Activated CD4-positive, alpha-beta T cell treated with anti-CD3 and anti-CD28 coated beads for 36 hours (primary cell): ENCODE measurements around the gene PLEKHG5. TPM values are rescaled to one million over a fixed set of nuclear protein-coding genes. Genes with fewer than 3 reads are reported as not detected.

Source experiments
- ATAC-seq: fragments of 200-7000 bp; cut with Tn5 transposase; one replicate; pipeline ENCODE4 v1.10.0; 2021; ENCODE audit warnings: mild to moderate bottlenecking, moderate library complexity
- CTCF ChIA-PET: fragments of 350-600 bp; sonication (Branson Sonifier 250); formaldehyde crosslinking; loops from one replicate; lab custom pipeline; 2021; ENCODE audit warnings: antibody characterized with exemption; lab: Charles Lee
- POLR2A ChIA-PET: fragments of 350-600 bp; sonication (Branson Sonifier 250); formaldehyde crosslinking; loops from one replicate; lab custom pipeline; 2021; ENCODE audit warnings: antibody characterized with exemption, inconsistent platforms; lab: Charles Lee
- DNase-seq: peaks from one replicate; pipeline ENCODE4 v3.0.0-alpha.2; 2020
- H3K27ac Mint-ChIP-seq: one replicate; pipeline ENCODE4 v1.8.0; 2021; ENCODE audit warnings: mixed read lengths
- H3K27me3 Mint-ChIP-seq: one replicate; pipeline ENCODE4 v1.8.0; 2021; ENCODE audit warnings: mixed read lengths
- H3K36me3 Mint-ChIP-seq: one replicate; pipeline ENCODE4 v1.8.0; 2021; ENCODE audit warnings: low read depth, mixed read lengths
- H3K4me1 Mint-ChIP-seq: one replicate; pipeline ENCODE4 v1.8.0; 2021; ENCODE audit warnings: mixed read lengths
- H3K4me3 Mint-ChIP-seq: one replicate; pipeline ENCODE4 v1.8.0; 2021; ENCODE audit warnings: mild to moderate bottlenecking, moderate library complexity, mixed read lengths
- H3K9me3 Mint-ChIP-seq: one replicate; pipeline ENCODE4 v1.8.0; 2021; ENCODE audit warnings: low read depth, mixed read lengths
- intact Hi-C, 2 experiments: fragments of 100-400 bp; cut with DNase I in 1 of 2; cut with micrococcal nuclease in 1 of 2; formaldehyde crosslinking; loops; one replicate each; pipeline versions ENCODE4 v1.14.2 to v1.15.1; 2022 to 2024; cut with DNase I, micrococcal nuclease
- total RNA-seq, 2 experiments: library from RNA; stranded (reverse); gene quantifications; one replicate each; pipeline ENCODE4 v1.2.3, GENCODE V29; 2021

Gene PLEKHG5
- total RNA-seq, 2 experiments from 2014 or later: 0.76 to 1.1 TPM

- Mint-ChIP-seq H3K4me1 (no peaks in the 10 kb centered on the region), H3K27ac (no peak overlapping the region), H3K36me3 (peaks cover 12% of the 10 kb centered on the region), H3K4me3 (no peak overlapping the region), H3K27me3 (no peaks in the 10 kb centered on the region), H3K9me3 (no peaks in the 10 kb centered on the region)
- DNase-seq (no peak), ATAC-seq (no peak)
- CTCF ChIA-PET: interaction anchor here (1.1 to 1.2 kb wide), 2 partner anchors 32 to 125 kb away, joined by 3 to 5 read pairs; no protein-coding TSS in a partner anchor
- POLR2A ChIA-PET: no interaction called here
- intact Hi-C loops: no loop called here
Measured at GRCh38 chr1:6521536-6521935, 30.1 kb upstream of the PLEKHG5 start.

- H3K27ac Mint-ChIP-seq: no peak overlapping the region
- intact Hi-C loops: no loop called here
- ChIA-PET POLR2A (no interaction called here), CTCF (no interaction called here)
- H3K27me3 Mint-ChIP-seq: no peaks in the 10 kb centered on the region
- no peak overlapping the region for H3K4me3 Mint-ChIP-seq
- no peaks in the 10 kb centered on the region for H3K4me1 Mint-ChIP-seq
- DNase-seq (no peak), ATAC-seq (no peak)
- H3K9me3 Mint-ChIP-seq: no peaks in the 10 kb centered on the region
- peaks cover 4% of the 10 kb centered on the region for H3K36me3 Mint-ChIP-seq
Measured at GRCh38 chr1:6519935-6520671, 28.6 kb upstream of the PLEKHG5 start.

GRCh38 chr1:6519491-6519934, 28.0 kb upstream of the PLEKHG5 start:
- H3K4me1 Mint-ChIP-seq: no peaks in the 10 kb centered on the region
- no peak overlapping the region for H3K27ac Mint-ChIP-seq
- ChIA-PET POLR2A (no interaction called here), CTCF (interaction anchor here (1.2 kb wide), 1 partner anchor 30 kb away, joined by 3 read pairs; no protein-coding TSS in a partner anchor)
- H3K9me3 Mint-ChIP-seq: no peaks in the 10 kb centered on the region
- H3K27me3 Mint-ChIP-seq: no peaks in the 10 kb centered on the region
- intact Hi-C loops: no loop called here
- no peak overlapping the region for H3K4me3 Mint-ChIP-seq
- H3K36me3 Mint-ChIP-seq: peaks cover 4% of the 10 kb centered on the region
- no peak for ATAC-seq
- no peak for DNase-seq

GRCh38 chr1:6517435-6517851, 26.0 kb upstream of the PLEKHG5 start:
- ATAC-seq (no peak), DNase-seq (no peak)
- no peaks in the 10 kb centered on the region for H3K36me3 Mint-ChIP-seq
- no peaks in the 10 kb centered on the region for H3K4me1 Mint-ChIP-seq
- intact Hi-C loops: no loop called here
- no peak overlapping the region for H3K27ac Mint-ChIP-seq
- ChIA-PET POLR2A (no interaction called here), CTCF (interaction anchor here (0.7 kb wide), 1 partner anchor 84 kb away, joined by 3 read pairs; no protein-coding TSS in a partner anchor)
- H3K27me3 Mint-ChIP-seq: no peaks in the 10 kb centered on the region
- H3K9me3 Mint-ChIP-seq: no peaks in the 10 kb centered on the region
- no peak overlapping the region for H3K4me3 Mint-ChIP-seq

- Mint-ChIP-seq H3K4me1 (no peaks in the 10 kb centered on the region), H3K27ac (no peak overlapping the region), H3K4me3 (no peak overlapping the region), H3K27me3 (no peaks in the 10 kb centered on the region), H3K36me3 (no peaks in the 10 kb centered on the region), H3K9me3 (no peaks in the 10 kb centered on the region)
- DNase-seq (no peak), ATAC-seq (no peak)
- POLR2A ChIA-PET: no interaction called here
- intact Hi-C loops: no loop called here
- CTCF ChIA-PET: no interaction called here
Measured at GRCh38 chr1:6515771-6516170, 24.3 kb upstream of the PLEKHG5 start.

GRCh38 chr1:6513320-6513801, 21.9 kb upstream of the PLEKHG5 start:
- H3K36me3 Mint-ChIP-seq: no peaks in the 10 kb centered on the region
- ATAC-seq (no peak), DNase-seq (no peak)
- H3K4me3 Mint-ChIP-seq: no peak overlapping the region
- no peaks in the 10 kb centered on the region for H3K9me3 Mint-ChIP-seq
- CTCF ChIA-PET: interaction anchor here (0.8 kb wide), 1 partner anchor 108 kb away, joined by 3 read pairs; no protein-coding TSS in a partner anchor
- H3K27me3 Mint-ChIP-seq: no peaks in the 10 kb centered on the region
- H3K4me1 Mint-ChIP-seq: no peaks in the 10 kb centered on the region
- intact Hi-C loops: no loop called here
- no peak overlapping the region for H3K27ac Mint-ChIP-seq
- POLR2A ChIA-PET: no interaction called here

GRCh38 chr1:6512908-6513280, 21.4 kb upstream of the PLEKHG5 start:
- Mint-ChIP-seq H3K9me3 (no peaks in the 10 kb centered on the region), H3K27me3 (no peaks in the 10 kb centered on the region), H3K4me1 (no peaks in the 10 kb centered on the region), H3K36me3 (no peaks in the 10 kb centered on the region), H3K4me3 (no peak overlapping the region), H3K27ac (no peak overlapping the region)
- POLR2A ChIA-PET: no interaction called here
- CTCF ChIA-PET: interaction anchor here (0.8 kb wide), 1 partner anchor 108 kb away, joined by 3 read pairs; no protein-coding TSS in a partner anchor
- intact Hi-C loops: no loop called here
- ATAC-seq: no peak
- no peak for DNase-seq

- no peaks in the 10 kb centered on the region for H3K27me3 Mint-ChIP-seq
- no peaks in the 10 kb centered on the region for H3K36me3 Mint-ChIP-seq
- no peaks in the 10 kb centered on the region for H3K4me1 Mint-ChIP-seq
- POLR2A ChIA-PET: no interaction called here
- no peaks in the 10 kb centered on the region for H3K9me3 Mint-ChIP-seq
- CTCF ChIA-PET: no interaction called here
- H3K4me3 Mint-ChIP-seq: no peak overlapping the region
- ATAC-seq (no peak), DNase-seq (no peak)
- no peak overlapping the region for H3K27ac Mint-ChIP-seq
- intact Hi-C loops: no loop called here
Measured at GRCh38 chr1:6512245-6512907, 20.9 kb upstream of the PLEKHG5 start.

- intact Hi-C loops: no loop called here
- Mint-ChIP-seq H3K9me3 (no peaks in the 10 kb centered on the region), H3K4me3 (no peak overlapping the region), H3K4me1 (no peaks in the 10 kb centered on the region), H3K36me3 (no peaks in the 10 kb centered on the region), H3K27me3 (no peaks in the 10 kb centered on the region), H3K27ac (no peak overlapping the region)
- CTCF ChIA-PET: no interaction called here
- no peak for DNase-seq
- POLR2A ChIA-PET: no interaction called here
- no peak for ATAC-seq
Measured at GRCh38 chr1:6511561-6512244, 20.2 kb upstream of the PLEKHG5 start.

- ATAC-seq (no peak), DNase-seq (no peak)
- Mint-ChIP-seq H3K36me3 (no peaks in the 10 kb centered on the region), H3K27ac (no peak overlapping the region), H3K4me3 (no peak overlapping the region), H3K27me3 (no peaks in the 10 kb centered on the region), H3K9me3 (no peaks in the 10 kb centered on the region), H3K4me1 (no peaks in the 10 kb centered on the region)
- intact Hi-C loops: no loop called here
- ChIA-PET POLR2A (no interaction called here), CTCF (no interaction called here)
Measured at GRCh38 chr1:6511056-6511455, 19.6 kb upstream of the PLEKHG5 start.

GRCh38 chr1:6510493-6510892, 19.0 kb upstream of the PLEKHG5 start:
- no peak overlapping the region for H3K27ac Mint-ChIP-seq
- H3K27me3 Mint-ChIP-seq: no peaks in the 10 kb centered on the region
- ChIA-PET POLR2A (no interaction called here), CTCF (no interaction called here)
- H3K36me3 Mint-ChIP-seq: no peaks in the 10 kb centered on the region
- no peaks in the 10 kb centered on the region for H3K4me1 Mint-ChIP-seq
- no peak overlapping the region for H3K4me3 Mint-ChIP-seq
- no peaks in the 10 kb centered on the region for H3K9me3 Mint-ChIP-seq
- intact Hi-C loops: no loop called here
- no peak for DNase-seq
- ATAC-seq: no peak
